ENCODE results near the gene CENPU. TPM values are rescaled to one million over a fixed set of nuclear protein-coding genes. Genes with fewer than 3 reads are reported as not detected.

Gene CENPU
- total RNA-seq, 3 donors from 2014 or later: 27.9 to 31.4 (median 28.5) TPM

DNA sequence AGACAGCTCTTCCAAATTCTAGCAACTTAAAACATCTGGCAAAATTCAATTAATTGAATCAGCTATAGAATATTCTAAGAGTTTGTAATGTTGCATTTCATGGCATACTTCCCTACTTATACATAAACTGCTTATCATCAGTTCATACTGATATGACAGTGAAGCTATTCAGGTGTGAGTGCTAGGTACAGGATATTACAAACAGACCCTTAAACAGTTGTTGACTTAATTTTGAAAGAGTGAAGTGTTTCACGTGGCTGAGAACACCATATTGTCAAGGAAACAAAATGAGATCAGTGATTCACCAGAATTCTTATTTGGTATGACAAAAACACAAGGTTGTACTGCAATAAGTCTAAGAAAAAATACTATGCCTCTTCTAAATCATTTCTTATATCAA, 27.4 kb downstream of the CENPU start:
- DNase-seq (no peak), ATAC-seq (no peak)
- Mint-ChIP-seq H3K36me3 (ENCODE audit: insufficient read depth) (peaks cover 27% of the 10 kb centered on the region), H3K9me3 (no peaks in the 10 kb centered on the region), H3K4me3 (no peak overlapping the region), H3K27me3 (ENCODE audit: low read depth) (no peaks in the 10 kb centered on the region), H3K4me1 (ENCODE audit: low read depth) (peaks cover 9% of the 10 kb centered on the region)

- Mint-ChIP-seq H3K36me3 (ENCODE audit: insufficient read depth) (peaks cover 27% of the 10 kb centered on the region), H3K9me3 (no peaks in the 10 kb centered on the region), H3K4me1 (ENCODE audit: low read depth) (peaks cover 9% of the 10 kb centered on the region), H3K27me3 (ENCODE audit: low read depth) (no peaks in the 10 kb centered on the region), H3K4me3 (peak overlapping the region; percentile 38)
- ATAC-seq: peak; percentile 27 to 41
- DNase-seq: no peak
These were observed 28.2 kb downstream of the CENPU start for GRCh38 chr4:184705692-184706091.

DNA sequence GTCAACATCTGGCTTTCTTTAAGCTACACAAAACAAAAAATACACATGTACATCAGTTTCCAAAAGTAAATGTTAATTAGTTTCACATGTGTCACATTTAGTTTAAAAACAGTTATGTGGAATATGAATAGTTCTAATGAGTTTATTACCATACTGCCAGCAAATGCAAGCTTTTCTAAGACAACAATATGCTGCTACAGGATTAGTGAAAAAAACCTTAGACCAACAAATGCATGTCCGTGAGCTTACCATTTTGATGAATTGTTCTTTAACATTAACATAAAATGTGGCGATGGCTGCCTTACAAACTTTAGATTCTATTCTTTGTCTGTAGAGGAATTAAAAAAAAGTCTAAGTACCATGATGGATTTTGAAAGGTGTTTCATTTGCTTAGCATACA, 31.8 kb downstream of the CENPU start:
- ATAC-seq: no peak
- H3K27me3 Mint-ChIP-seq (ENCODE audit: low read depth): no peaks in the 10 kb centered on the region
- H3K4me3 Mint-ChIP-seq: no peak overlapping the region
- H3K36me3 Mint-ChIP-seq (ENCODE audit: insufficient read depth): peaks cover 17% of the 10 kb centered on the region
- peaks cover 9% of the 10 kb centered on the region for H3K4me1 Mint-ChIP-seq (ENCODE audit: low read depth)
- no peak for DNase-seq
- H3K9me3 Mint-ChIP-seq: no peaks in the 10 kb centered on the region

DNA sequence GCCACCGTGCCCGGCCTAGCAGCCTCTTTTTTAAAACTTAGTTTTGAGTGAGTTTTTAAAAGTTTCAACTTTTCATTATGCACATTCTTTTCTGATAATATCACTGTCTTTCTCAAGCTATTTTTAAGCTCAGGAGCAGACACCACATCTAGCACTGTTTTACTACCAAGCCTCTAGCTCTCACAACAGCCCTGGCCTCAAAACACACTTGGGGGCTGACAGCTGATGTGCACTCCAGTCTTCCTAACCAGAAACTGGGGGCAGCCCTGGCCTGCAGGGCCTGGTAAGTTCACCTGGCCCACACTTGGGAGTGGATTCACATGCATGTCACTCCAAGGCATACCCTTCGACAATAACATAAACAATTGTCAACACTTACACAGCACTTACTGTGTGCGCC, 34.0 kb downstream of the CENPU start:
- no peak for DNase-seq
- no peak for ATAC-seq
- Mint-ChIP-seq H3K27me3 (ENCODE audit: low read depth) (no peaks in the 10 kb centered on the region), H3K36me3 (ENCODE audit: insufficient read depth) (peaks cover 14% of the 10 kb centered on the region), H3K4me1 (ENCODE audit: low read depth) (no peaks in the 10 kb centered on the region), H3K9me3 (no peaks in the 10 kb centered on the region), H3K4me3 (no peak overlapping the region)

DNA sequence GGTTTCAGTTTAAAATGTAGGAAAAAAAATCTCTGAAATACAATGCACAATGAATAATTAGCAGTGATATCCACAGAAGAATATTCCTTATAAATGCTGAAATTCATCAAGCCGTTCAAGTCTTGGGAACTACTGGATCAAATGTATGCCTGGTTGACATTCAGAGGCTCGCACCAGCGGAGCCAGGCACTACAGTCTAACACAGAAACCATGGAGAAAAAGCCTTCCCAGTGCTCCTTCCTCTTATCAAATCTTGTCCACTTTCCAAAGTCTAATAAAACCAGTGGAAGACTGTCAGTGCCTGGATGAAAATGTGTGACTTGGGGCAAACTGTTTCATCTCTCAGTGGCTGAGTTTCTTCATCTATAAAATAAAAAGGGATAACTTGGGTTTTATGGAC, 35.9 kb downstream of the CENPU start:
- Mint-ChIP-seq H3K36me3 (ENCODE audit: insufficient read depth) (peaks cover 12% of the 10 kb centered on the region), H3K4me1 (ENCODE audit: low read depth) (no peaks in the 10 kb centered on the region), H3K4me3 (no peak overlapping the region), H3K9me3 (no peaks in the 10 kb centered on the region), H3K27me3 (ENCODE audit: low read depth) (no peaks in the 10 kb centered on the region)
- DNase-seq: no peak
- ATAC-seq: no peak

DNA sequence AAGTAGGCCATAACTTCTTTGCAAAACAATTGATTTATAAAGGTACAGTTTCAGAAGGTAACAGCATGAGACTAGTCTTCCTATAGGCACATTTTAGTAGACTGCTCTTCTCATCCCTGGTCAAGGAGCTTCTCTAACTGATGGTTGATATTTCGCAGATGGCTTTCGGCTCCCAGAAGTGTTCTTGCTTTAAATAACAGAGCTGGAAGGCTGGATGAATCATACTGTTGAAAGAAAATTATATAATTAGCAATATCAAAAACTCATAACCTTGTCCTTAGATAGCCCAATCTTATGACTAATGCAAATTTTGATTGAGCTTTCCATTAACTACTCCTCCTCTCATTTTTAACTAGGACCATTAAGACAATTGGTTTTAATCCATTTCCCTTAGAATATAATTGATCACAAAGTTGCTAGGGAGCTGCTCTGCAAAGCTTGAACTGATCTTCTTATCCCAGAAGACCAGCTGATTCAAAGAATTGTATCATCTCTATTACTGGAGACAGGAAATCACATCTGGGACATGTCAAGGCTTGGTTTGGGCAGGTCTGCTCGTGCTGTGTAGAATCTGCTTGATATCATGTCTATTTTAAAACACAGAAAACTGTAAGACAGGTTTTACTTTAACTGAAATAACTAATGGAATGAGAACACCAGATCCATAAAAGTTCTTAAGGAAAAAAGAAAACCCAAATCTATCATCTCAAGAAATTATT, 38.6 kb downstream of the CENPU start:
- Mint-ChIP-seq H3K36me3 (ENCODE audit: insufficient read depth) (peaks cover 12% of the 10 kb centered on the region), H3K27me3 (ENCODE audit: low read depth) (no peaks in the 10 kb centered on the region)

DNA sequence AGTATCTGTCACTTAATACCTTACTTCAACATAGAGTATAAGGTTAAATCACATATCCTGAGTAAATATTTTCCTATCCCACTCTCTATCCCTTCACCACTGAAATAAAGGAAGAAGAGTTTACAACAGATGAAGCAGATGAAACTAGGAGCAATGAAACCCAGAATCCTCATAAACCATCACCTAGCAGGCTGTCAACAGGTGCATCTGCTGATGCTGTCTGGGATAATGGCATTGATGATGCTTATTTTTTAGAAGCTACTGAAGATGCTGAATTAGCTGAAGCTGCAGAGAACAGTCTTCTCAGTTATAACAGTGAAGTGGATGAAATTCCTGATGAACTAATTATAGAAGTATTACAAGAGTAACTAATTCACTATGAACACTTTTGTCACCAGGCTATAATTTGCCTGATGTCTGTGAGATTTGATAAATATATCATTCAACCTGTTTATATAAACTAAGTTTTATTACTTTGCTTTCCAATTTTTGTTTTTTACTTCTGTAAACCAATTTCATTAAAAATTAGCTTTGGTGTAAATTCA, 39.4 kb downstream of the CENPU start:
- no peak for DNase-seq
- Mint-ChIP-seq H3K36me3 (ENCODE audit: insufficient read depth) (peaks cover 12% of the 10 kb centered on the region), H3K4me3 (no peak overlapping the region), H3K27me3 (ENCODE audit: low read depth) (no peaks in the 10 kb centered on the region), H3K9me3 (no peaks in the 10 kb centered on the region), H3K4me1 (ENCODE audit: low read depth) (no peaks in the 10 kb centered on the region)
- no peak for ATAC-seq

More for the DNA sequence above, 38.6 kb downstream of the CENPU start:
- H3K9me3 Mint-ChIP-seq: no peaks in the 10 kb centered on the region
- H3K4me1 Mint-ChIP-seq (ENCODE audit: low read depth): no peaks in the 10 kb centered on the region
- H3K4me3 Mint-ChIP-seq: no peak overlapping the region
- ATAC-seq (no peak), DNase-seq (no peak)

DNA sequence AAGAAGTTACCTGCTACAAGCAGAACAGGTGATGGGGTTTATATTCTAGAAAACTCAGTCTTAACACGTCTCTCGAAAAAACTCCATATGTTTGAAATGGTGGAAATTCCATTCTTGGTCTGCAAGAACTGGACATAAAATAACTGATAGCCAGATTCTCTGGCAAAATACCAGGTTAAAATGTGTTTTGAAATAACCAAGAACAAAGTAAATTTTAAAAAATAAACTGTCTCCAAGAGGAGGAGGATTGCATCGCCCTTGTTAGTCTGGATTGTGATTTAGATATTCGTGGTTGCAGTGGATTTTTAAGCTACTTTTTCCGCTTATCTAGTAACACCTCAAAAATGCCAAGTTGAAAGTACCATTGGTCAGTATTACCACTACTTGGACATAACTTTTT, 40.8 kb downstream of the CENPU start:
- ATAC-seq: no peak
- H3K27me3 Mint-ChIP-seq (ENCODE audit: low read depth): no peaks in the 10 kb centered on the region
- no peak for DNase-seq

DNA sequence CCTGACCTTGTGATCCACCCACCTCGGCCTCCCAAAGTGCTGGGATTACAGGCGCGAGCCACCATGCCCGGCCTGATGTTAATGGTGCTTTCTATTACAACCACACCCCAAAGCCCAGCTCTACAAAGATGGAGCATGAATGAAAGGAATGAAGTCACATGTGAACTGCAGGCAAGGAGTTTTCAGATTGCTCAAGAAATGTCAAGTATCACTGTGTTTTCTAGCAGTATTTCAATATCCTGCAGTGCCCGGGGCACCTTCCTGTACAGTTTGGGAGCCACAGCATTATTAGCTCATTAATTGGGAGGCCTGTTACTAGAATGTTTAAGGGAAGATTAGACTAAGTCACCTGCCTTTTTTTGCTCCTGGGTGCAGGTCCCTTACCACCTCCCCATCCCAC, 44.2 kb downstream of the CENPU start:
- Mint-ChIP-seq H3K4me3 (no peak overlapping the region), H3K27me3 (ENCODE audit: low read depth) (no peaks in the 10 kb centered on the region), H3K9me3 (no peaks in the 10 kb centered on the region), H3K4me1 (ENCODE audit: low read depth) (peaks cover 6% of the 10 kb centered on the region), H3K36me3 (ENCODE audit: insufficient read depth) (peaks cover 13% of the 10 kb centered on the region)
- ATAC-seq (no peak), DNase-seq (no peak)

More for the DNA sequence above, 40.8 kb downstream of the CENPU start:
- Mint-ChIP-seq H3K9me3 (no peaks in the 10 kb centered on the region), H3K4me1 (ENCODE audit: low read depth) (peaks cover 6% of the 10 kb centered on the region), H3K4me3 (no peak overlapping the region), H3K36me3 (ENCODE audit: insufficient read depth) (peaks cover 12% of the 10 kb centered on the region)

DNA sequence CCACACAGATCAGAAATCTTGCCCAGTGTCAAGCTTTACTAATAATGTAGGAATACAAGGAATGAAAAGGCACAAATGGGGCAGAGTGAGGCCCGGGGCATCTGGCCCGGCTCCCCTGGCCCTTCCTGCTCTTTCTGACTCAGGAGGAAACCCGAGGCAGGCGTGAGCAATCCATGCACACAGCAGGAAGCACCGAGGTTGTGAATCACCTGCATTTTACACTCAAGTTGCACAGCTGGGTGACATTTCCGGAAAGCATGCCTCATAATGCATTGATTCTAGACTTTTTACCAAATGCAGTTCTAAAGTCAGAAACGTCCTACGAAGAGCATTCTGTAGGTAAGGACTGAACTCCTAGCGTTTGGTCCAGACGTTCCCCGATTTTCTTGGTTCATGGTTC, 45.4 kb downstream of the CENPU start:
- Mint-ChIP-seq H3K4me3 (no peak overlapping the region), H3K4me1 (ENCODE audit: low read depth) (peaks cover 9% of the 10 kb centered on the region), H3K9me3 (no peaks in the 10 kb centered on the region), H3K27me3 (ENCODE audit: low read depth) (no peaks in the 10 kb centered on the region), H3K36me3 (ENCODE audit: insufficient read depth) (peaks cover 10% of the 10 kb centered on the region)
- no peak for DNase-seq
- ATAC-seq: peak; percentile 43 to 73

DNA sequence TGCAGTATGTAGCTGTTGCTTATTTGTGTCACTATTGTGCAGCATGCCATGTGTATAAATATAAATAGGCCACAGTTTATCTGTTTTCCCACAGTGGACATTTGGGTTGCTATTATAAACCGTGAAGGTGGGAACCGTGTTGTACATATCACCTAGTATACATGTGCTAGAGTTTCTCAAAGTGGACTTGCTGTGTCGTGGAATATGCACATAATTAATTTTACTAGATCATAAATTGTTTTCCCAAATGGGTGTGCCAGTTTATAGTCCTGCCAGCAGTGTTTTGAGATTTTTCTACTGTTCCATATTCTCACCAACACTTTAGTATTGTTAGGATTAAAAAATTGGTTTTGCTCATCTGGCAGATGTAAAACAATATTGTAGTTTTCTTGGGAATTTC, 45.9 kb downstream of the CENPU start:
- ATAC-seq: no peak
- H3K36me3 Mint-ChIP-seq (ENCODE audit: insufficient read depth): peaks cover 10% of the 10 kb centered on the region
- no peak overlapping the region for H3K4me3 Mint-ChIP-seq
- H3K4me1 Mint-ChIP-seq (ENCODE audit: low read depth): peaks cover 9% of the 10 kb centered on the region
- no peaks in the 10 kb centered on the region for H3K9me3 Mint-ChIP-seq
- DNase-seq: no peak
- H3K27me3 Mint-ChIP-seq (ENCODE audit: low read depth): no peaks in the 10 kb centered on the region

DNA sequence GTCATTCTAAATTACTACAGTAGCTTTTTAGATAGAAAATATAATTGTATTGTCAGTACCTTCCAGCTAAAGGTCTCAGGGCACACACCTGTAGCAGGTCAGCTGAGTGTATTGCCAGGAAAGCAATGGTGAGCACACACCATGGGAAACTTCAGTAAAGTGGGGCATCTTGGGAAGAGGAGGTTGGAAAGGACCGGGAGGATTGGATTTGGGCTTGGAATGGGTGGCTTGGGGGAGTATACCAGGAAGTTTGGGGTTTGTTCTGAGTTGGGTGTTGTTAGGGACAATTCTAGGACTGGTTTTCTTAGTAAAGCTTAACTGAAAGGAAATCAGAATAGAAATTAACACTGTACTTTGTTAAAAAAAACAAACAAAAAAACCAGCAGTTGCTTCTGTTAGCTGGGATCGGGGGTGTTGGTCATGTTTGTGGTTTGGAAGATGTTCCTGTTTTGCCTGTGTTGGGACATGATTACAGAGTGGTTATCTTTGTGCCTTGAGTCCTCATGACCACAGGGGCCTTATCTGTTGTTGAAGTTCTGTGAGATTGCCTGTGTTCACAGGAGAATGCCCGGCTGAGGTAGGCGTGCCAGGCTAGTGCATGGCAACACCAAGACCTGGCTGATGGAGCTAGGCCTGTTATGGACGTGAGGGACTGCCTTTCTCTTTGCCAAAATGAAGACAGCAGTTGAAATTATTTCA, 49.3 kb downstream of the CENPU start:
- Mint-ChIP-seq H3K4me3 (no peak overlapping the region), H3K27me3 (ENCODE audit: low read depth) (no peaks in the 10 kb centered on the region), H3K4me1 (ENCODE audit: low read depth) (peaks cover 9% of the 10 kb centered on the region), H3K36me3 (ENCODE audit: insufficient read depth) (peaks cover 7% of the 10 kb centered on the region), H3K9me3 (no peaks in the 10 kb centered on the region)
- no peak for ATAC-seq
- no peak for DNase-seq

DNA sequence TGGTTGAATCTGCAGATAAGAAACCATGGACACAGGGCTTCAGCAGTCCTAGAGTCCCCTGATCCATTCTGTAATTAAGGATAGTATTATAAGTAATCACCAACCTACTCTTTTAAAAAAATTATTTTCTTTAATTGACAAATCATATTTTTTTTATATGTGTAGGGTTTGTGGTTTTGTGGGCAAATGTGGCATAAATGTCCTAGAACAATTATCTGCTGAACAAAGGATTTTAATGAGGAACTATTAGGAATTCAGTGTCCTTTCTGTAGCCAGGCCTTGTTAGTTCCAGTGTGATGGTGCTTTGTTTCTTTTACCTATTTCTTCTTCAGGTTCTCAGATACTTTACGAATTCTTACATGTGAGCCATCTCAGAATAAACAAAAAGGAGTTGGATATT, 52.0 kb downstream of the CENPU start:
- ATAC-seq: no peak
- DNase-seq: no peak
- Mint-ChIP-seq H3K4me1 (ENCODE audit: low read depth) (peaks cover 3% of the 10 kb centered on the region), H3K9me3 (no peaks in the 10 kb centered on the region), H3K36me3 (ENCODE audit: insufficient read depth) (peaks cover 6% of the 10 kb centered on the region), H3K27me3 (ENCODE audit: low read depth) (no peaks in the 10 kb centered on the region), H3K4me3 (no peak overlapping the region)

DNA sequence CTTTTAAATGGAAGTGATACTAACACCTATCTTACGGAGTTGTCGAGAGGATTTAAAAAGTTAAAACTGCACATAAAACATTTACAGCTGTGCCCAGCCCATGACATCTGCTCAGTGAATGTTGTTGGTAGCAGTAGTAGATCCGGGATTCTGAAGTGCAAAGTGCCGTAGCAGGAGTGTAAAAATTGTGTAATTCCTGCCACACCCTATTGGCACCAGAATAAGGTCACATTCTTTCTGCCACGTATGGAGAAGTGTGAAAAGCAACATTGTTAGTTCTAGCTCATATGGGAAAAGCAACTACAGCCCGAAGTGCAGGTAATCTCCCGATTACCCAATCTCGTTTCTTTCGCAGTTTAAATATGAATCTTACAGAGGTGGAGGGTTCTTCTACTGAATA, 53.2 kb downstream of the CENPU start:
- Mint-ChIP-seq H3K27me3 (ENCODE audit: low read depth) (no peaks in the 10 kb centered on the region), H3K36me3 (ENCODE audit: insufficient read depth) (peaks cover 5% of the 10 kb centered on the region), H3K4me1 (ENCODE audit: low read depth) (peaks cover 3% of the 10 kb centered on the region), H3K9me3 (no peaks in the 10 kb centered on the region), H3K4me3 (no peak overlapping the region)
- ATAC-seq (no peak), DNase-seq (no peak)

Data from activated T-cell treated with anti-CD3 and anti-CD28 coated beads, Interleukin-2, amount 50 U/mL, for 4 hours (primary cell).